K562 (cell line): ENCODE data around the gene CGNL1. TPM values are rescaled to one million over a fixed set of nuclear protein-coding genes. Genes with fewer than 3 reads are reported as not detected.

Experiments
- BACH1 ChIP-seq: fragments of 200-800 bp; sonication (Bioruptor generic); IDR thresholded peaks from 2 replicates; pipeline ENCODE4 v1.6.1; 2016; ENCODE audit warnings: missing genetic modification characterization, missing compliant biosample characterization
- CBFB ChIP-seq: sonication (generic); formaldehyde crosslinking; IDR thresholded peaks from 2 replicates; pipeline ENCODE4 v1.4.0; 2020; ENCODE audit warnings: mild to moderate bottlenecking, missing genetic modification reagents
- DACH1 ChIP-seq: fragments of 450-650 bp; IDR thresholded peaks from 2 replicates; pipeline ENCODE4 v1.6.1; 2018; ENCODE audit not compliant: partially characterized antibody
- EGR1 ChIP-seq: fragments of 450-650 bp; conservative IDR thresholded peaks from 2 replicates; pipeline ENCODE4 v1.6.1; 2017; ENCODE audit warnings: mild to moderate bottlenecking
- ILF3 ChIP-seq: fragments of 450-650 bp; IDR thresholded peaks from 2 replicates; pipeline ENCODE4 v1.6.1; 2018; ENCODE audit warnings: antibody characterized with exemption, mild to moderate bottlenecking, moderate library complexity, borderline replicate concordance
- MAFF ChIP-seq: IDR thresholded peaks from 2 replicates; pipeline ENCODE4 v1.6.1; 2012; ENCODE audit warnings: low read length, improper control_type of control experiment
- MTA3 ChIP-seq: fragments of 450-650 bp; formaldehyde crosslinking; IDR thresholded peaks from 2 replicates; pipeline ENCODE4 v1.6.1; 2017; ENCODE audit warnings: mild to moderate bottlenecking, borderline replicate concordance
- PHF21A ChIP-seq: fragments of 450-650 bp; IDR thresholded peaks from 2 replicates; pipeline ENCODE4 v1.6.1; 2017; ENCODE audit warnings: low read depth, borderline replicate concordance
- PRMT5 ChIP-seq: sonication (generic); formaldehyde crosslinking; IDR thresholded peaks from 2 replicates; pipeline ENCODE4 v1.5.0; 2020; ENCODE audit warnings: missing genetic modification reagents
- RBM34 ChIP-seq: fragments of 200-400 bp; formaldehyde crosslinking; IDR thresholded peaks from 2 replicates; pipeline ENCODE4 v1.6.1; 2018; ENCODE audit warnings: low read length, borderline replicate concordance; ENCODE audit not compliant: insufficient read depth
- SRSF1 ChIP-seq: fragments of 200-400 bp; formaldehyde crosslinking; IDR thresholded peaks from 2 replicates; pipeline ENCODE4 v1.6.1; 2017; ENCODE audit warnings: mild to moderate bottlenecking, low read depth, low read length, moderate library complexity
- STAT5B ChIP-seq: fragments of 250-450 bp; sonication (Bioruptor Pico); IDR thresholded peaks from 2 replicates; pipeline ENCODE4 v1.8.0; 2021; ENCODE audit warnings: mild to moderate bottlenecking, inconsistent platforms
- ZEB2 ChIP-seq: fragments of 450-650 bp; IDR thresholded peaks from 2 replicates; pipeline ENCODE4 v1.6.1; 2016
- polyA plus RNA-seq, 8 experiments: library from polyadenylated mRNA; depleted of rRNA in 4 of 8; stranded (reverse) in 5 of 8; unstranded in 3 of 8; fragments of >200 nt; fragmentation: Nextera tagmentation in 2 of 8; fragmentation: Illumina TruSeq in 1 of 8; extraction: Ambion mirVana in 2 of 8; extraction: Trizol in 1 of 8; gene quantifications; 2 replicates each; pipeline versions ENCODE4 v1.2.1 to v1.2.3, GENCODE V29; 2011 to 2014; ENCODE audit warnings: inconsistent platforms in 1 of 8, missing spikeins in 1 of 8
- total RNA-seq, 7 experiments: library from RNA; depleted of rRNA in 6 of 7; stranded (reverse); fragments of >200 nt in 6 of 7; fragmentation: Illumina TruSeq in 2 of 7; extraction: Trizol in 2 of 7; gene quantifications; 2 replicates each; pipeline versions ENCODE4 v1.2.1 to v1.2.3, GENCODE V29; 2011 to 2021; ENCODE audit warnings: low replicate concordance in 1 of 7
- TF ChIP-seq, protein P1 (sequence below): fragments of 150-350 bp; conservative IDR thresholded peaks from 2 replicates; pipeline ENCODE4 v1.6.1; 2014; ENCODE audit warnings: low read length
- TF ChIP-seq, protein P2 (sequence below): fragments of 250-450 bp; sonication (Bioruptor Pico); IDR thresholded peaks from 2 replicates; pipeline ENCODE4 v1.4.0; 2020
- TF ChIP-seq, protein P3 (sequence below): fragments of 450-650 bp; IDR thresholded peaks from 2 replicates; pipeline ENCODE4 v1.6.1; 2017; ENCODE audit warnings: antibody characterized with exemption, mild to moderate bottlenecking
- TF ChIP-seq, protein P4 (sequence below): fragments of 250-450 bp; sonication (Bioruptor Pico); IDR thresholded peaks from 2 replicates; pipeline ENCODE4 v1.4.0; 2020; ENCODE audit warnings: mild to moderate bottlenecking, moderate library complexity

CGNL1 gene
- total and polyA plus RNA-seq, 9 of the 15 experiments (the other 6 are each of a cell fraction or from before 2014, with no cell fraction given): 0.01 to 0.07 TPM; not detected in 7

DNA sequence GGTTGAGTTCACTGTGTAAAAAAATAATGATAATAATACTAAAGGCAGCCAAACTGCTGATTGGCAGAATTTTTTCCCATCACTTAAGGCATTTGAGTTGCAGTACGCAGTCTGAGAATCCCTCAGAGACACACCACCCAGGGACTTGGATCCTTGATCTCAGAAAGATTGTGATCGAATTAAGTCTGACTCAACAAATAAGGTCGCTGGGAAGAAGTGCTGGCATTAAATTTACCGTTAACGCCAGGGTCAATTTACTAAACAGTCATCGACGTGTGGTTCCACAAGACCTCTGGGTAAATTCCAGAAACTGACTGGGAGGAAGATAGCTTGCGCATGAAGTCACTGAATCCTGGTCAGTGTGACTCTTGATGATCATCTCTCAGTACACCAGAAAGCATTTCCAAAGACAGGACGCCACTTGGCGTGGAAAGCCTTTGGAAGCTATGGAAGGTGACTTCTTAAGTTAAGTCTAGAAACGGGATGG, 48.3 kb upstream of the CGNL1 start (continued):
- no peak for TF ChIP-seq EGR1
- TF ChIP-seq, protein P1, sequence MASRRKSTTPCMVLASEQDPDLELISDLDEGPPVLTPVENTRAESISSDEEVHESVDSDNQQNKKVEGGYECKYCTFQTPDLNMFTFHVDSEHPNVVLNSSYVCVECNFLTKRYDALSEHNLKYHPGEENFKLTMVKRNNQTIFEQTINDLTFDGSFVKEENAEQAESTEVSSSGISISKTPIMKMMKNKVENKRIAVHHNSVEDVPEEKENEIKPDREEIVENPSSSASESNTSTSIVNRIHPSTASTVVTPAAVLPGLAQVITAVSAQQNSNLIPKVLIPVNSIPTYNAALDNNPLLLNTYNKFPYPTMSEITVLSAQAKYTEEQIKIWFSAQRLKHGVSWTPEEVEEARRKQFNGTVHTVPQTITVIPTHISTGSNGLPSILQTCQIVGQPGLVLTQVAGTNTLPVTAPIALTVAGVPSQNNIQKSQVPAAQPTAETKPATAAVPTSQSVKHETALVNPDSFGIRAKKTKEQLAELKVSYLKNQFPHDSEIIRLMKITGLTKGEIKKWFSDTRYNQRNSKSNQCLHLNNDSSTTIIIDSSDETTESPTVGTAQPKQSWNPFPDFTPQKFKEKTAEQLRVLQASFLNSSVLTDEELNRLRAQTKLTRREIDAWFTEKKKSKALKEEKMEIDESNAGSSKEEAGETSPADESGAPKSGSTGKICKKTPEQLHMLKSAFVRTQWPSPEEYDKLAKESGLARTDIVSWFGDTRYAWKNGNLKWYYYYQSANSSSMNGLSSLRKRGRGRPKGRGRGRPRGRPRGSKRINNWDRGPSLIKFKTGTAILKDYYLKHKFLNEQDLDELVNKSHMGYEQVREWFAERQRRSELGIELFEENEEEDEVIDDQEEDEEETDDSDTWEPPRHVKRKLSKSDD: no peak
- TF ChIP-seq DACH1: no peak
- no peak for TF ChIP-seq MTA3
- no peak for TF ChIP-seq ZEB2
- TF ChIP-seq STAT5B (CRISPR knock-in tag): no peak
- no peak for TF ChIP-seq RBM34
- no peak for TF ChIP-seq PRMT5 (CRISPR knock-in tag)
- TF ChIP-seq, protein P2, sequence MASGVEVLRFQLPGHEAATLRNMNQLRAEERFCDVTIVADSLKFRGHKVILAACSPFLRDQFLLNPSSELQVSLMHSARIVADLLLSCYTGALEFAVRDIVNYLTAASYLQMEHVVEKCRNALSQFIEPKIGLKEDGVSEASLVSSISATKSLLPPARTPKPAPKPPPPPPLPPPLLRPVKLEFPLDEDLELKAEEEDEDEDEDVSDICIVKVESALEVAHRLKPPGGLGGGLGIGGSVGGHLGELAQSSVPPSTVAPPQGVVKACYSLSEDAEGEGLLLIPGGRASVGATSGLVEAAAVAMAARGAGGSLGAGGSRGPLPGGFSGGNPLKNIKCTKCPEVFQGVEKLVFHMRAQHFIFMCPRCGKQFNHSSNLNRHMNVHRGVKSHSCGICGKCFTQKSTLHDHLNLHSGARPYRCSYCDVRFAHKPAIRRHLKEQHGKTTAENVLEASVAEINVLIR (CRISPR knock-in tag): no peak
- no peak for TF ChIP-seq SRSF1
- no peak for TF ChIP-seq CBFB (CRISPR knock-in tag)
- no peak for TF ChIP-seq ILF3
- TF ChIP-seq, protein P3, sequence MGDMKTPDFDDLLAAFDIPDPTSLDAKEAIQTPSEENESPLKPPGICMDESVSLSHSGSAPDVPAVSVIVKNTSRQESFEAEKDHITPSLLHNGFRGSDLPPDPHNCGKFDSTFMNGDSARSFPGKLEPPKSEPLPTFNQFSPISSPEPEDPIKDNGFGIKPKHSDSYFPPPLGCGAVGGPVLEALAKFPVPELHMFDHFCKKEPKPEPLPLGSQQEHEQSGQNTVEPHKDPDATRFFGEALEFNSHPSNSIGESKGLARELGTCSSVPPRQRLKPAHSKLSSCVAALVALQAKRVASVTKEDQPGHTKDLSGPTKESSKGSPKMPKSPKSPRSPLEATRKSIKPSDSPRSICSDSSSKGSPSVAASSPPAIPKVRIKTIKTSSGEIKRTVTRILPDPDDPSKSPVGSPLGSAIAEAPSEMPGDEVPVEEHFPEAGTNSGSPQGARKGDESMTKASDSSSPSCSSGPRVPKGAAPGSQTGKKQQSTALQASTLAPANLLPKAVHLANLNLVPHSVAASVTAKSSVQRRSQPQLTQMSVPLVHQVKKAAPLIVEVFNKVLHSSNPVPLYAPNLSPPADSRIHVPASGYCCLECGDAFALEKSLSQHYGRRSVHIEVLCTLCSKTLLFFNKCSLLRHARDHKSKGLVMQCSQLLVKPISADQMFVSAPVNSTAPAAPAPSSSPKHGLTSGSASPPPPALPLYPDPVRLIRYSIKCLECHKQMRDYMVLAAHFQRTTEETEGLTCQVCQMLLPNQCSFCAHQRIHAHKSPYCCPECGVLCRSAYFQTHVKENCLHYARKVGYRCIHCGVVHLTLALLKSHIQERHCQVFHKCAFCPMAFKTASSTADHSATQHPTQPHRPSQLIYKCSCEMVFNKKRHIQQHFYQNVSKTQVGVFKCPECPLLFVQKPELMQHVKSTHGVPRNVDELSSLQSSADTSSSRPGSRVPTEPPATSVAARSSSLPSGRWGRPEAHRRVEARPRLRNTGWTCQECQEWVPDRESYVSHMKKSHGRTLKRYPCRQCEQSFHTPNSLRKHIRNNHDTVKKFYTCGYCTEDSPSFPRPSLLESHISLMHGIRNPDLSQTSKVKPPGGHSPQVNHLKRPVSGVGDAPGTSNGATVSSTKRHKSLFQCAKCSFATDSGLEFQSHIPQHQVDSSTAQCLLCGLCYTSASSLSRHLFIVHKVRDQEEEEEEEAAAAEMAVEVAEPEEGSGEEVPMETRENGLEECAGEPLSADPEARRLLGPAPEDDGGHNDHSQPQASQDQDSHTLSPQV: peak; percentile 48; the same call in 1 of the 2 replicates
- TF ChIP-seq PHF21A: no peak
- TF ChIP-seq, protein P4, sequence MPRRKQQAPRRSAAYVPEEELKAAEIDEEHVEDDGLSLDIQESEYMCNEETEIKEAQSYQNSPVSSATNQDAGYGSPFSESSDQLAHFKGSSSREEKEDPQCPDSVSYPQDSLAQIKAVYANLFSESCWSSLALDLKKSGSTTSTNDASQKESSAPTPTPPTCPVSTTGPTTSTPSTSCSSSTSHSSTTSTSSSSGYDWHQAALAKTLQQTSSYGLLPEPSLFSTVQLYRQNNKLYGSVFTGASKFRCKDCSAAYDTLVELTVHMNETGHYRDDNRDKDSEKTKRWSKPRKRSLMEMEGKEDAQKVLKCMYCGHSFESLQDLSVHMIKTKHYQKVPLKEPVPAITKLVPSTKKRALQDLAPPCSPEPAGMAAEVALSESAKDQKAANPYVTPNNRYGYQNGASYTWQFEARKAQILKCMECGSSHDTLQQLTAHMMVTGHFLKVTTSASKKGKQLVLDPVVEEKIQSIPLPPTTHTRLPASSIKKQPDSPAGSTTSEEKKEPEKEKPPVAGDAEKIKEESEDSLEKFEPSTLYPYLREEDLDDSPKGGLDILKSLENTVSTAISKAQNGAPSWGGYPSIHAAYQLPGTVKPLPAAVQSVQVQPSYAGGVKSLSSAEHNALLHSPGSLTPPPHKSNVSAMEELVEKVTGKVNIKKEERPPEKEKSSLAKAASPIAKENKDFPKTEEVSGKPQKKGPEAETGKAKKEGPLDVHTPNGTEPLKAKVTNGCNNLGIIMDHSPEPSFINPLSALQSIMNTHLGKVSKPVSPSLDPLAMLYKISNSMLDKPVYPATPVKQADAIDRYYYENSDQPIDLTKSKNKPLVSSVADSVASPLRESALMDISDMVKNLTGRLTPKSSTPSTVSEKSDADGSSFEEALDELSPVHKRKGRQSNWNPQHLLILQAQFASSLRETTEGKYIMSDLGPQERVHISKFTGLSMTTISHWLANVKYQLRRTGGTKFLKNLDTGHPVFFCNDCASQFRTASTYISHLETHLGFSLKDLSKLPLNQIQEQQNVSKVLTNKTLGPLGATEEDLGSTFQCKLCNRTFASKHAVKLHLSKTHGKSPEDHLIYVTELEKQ (CRISPR knock-in tag): no peak
- peak; percentile 34; the same call in 1 of the 2 replicates for TF ChIP-seq MAFF
- TF ChIP-seq BACH1: peak; percentile 53; the same call in 1 of the 2 replicates
